HG03045 (cell line): ENCODE measurements around the gene RING1.

Experiments
- ATAC-seq: cut with Tn5 transposase; IDR thresholded peaks from one replicate; pipeline ENCODE4 v1.9.1; 2021; ENCODE audit warnings: mild to moderate bottlenecking, moderate library complexity; ENCODE audit not compliant: unreplicated experiment

Gene RING1

GRCh38 chr6:33237741-33238140, 29.4 kb downstream of the RING1 start:
- ATAC-seq: no peak

DNA sequence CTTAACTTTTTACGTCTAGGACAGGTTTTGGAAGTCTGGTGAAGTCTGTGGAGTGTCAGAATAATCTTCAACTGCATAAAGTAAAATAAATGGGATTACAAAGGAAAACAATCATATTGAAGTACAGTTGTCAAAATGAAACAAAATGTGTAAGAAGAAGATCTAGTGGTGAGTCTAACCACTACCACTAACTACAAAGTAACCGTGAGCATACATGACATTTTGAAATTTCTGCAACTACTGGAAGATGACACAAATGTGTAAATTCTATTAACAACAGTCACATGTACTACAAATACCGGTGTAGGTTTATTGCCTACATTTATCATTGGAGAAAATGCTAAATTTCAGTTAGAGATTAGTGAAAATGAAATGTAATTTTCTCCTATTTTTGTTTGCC, 33.7 kb downstream of the RING1 start:
- no peak for ATAC-seq

GRCh38 chr6:33243476-33243875, 35.2 kb downstream of the RING1 start:
- ATAC-seq: no peak

DNA sequence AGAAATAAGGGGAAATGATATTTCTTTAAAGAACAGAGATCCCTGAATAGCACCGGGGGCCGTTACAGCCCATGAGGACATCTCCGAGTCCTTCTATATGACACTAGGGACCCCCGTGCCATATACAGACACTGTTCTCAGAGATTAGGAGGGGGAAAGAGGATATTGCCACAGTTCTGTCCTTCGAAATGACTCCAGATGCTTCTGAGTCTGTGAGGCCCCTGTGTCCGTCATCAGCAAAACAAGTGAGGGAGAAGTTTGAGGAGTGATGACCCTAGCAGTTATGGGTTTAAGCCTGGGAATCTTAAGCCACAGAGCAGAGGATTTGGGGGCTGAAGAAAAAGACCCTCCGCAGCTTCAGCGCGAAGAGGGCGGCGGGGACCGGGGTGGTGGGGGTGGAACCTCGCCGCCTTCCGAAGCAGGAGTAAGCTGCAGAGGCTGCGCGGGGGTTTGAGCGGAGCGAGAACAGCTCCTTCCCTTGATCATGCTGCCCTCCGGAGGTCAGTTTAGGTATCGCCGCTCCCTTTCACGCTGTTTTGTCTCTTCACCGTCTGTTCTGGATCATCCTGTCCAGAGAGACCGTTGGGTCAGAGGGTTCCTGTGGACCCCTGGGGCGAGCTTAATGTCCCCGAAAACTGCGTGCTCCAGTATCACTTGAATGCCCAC, 39.8 kb downstream of the RING1 start:
- peak; percentile 39 for ATAC-seq

GRCh38 chr6:33248643-33248931, 40.3 kb downstream of the RING1 start:
- ATAC-seq: peak; percentile 14

DNA sequence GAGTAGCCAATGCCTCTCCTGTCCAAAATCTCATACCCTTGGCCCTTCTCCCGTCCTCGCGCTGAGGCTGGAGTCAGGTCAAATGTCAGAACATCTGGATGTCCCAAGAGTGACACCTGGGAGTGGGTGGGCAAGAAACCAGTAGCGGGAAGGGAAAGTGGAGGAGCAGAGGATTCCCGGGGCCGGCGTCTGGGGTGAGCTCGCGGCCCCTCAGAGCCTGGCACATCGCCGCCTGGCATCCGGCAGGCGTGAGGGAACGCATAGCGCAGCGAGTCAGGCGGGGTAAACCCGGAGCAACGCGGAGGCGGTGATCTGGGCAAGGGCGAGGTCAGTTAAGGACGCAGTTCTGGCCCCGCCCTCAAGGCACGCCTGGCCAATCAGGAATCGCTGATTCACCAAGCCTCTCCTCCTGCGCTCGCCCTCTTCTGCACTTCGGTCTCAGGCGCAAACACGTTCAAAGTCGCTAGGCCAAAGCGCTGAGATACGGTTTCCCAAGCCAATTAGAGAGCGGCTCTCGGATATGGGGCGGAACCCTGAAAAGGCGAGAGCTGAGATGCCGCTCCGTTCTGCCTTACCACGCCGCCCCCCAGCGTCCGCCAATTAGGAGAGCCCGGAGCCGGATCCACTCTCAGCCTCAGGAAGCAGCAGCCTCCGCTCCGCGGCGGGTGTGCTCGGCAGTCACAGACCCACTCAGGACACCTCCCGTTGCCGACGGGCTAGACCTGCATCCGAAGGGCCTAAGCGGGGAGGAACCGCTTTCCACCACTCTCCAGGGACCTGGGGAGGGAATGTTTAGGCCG, 40.8 kb downstream of the RING1 start:
- ATAC-seq: peak; percentile 90

DNA sequence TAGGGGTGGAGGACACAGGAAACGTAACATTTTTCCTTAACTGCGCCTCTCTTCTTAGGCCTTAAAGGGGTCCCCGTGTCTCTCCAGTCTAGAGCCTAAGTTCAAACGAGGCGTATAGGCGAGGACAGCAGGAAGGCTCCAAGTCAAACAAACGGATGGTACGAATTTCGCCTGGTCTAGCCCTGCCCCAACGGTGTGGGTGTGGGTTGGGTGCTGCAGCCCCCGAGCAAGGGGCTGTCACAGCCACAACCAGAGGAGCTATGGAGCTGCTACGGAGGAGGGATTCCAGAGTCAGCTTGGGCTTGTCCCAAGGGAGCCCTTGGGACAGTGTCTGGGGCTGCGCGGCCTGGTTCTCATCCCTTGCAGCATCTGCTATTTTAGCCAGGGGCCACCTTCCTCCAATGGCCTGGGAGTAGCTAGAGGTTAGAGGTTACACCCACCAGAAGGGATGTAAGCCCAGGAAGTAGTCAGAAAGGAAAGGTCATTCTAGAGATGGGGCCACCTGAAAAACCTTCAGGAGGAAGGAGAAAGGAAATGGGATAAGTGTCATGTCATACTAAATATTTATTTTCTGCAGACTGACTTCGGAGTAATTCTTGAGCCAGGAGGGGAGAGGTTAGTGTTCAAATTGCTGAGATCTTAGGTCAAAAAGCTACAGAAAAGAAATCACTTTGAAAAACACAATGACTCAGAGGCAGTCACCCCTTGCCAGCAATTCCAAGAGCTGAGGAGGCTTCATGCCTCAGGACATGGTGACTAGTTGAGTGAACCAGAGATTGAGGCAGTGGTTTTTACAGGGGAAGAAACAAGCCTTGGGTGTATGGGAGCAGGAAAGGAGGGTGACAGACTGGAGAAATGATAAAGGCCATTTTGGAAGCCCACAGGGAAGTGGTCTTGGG, 41.7 kb downstream of the RING1 start:
- no peak for ATAC-seq

DNA sequence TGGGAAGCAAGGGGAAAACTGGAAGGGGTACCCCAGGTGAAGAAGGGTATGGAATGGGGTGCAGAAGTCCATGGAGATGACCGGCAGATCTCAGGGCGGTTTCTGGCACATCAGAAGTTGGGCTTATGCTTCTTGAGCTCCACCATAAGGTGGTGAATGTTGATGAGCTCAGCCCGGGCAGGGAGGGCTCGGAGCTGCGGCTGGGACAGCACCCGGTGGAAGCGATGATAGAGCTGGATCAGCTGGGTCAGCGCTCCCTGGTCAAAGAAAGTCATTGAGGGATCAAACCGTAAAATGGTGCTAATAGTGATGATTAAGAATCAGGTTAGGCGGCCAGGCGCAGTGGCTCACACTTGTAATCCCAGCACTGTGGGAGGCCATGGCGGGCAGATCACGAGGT, 42.4 kb downstream of the RING1 start:
- no peak for ATAC-seq

DNA sequence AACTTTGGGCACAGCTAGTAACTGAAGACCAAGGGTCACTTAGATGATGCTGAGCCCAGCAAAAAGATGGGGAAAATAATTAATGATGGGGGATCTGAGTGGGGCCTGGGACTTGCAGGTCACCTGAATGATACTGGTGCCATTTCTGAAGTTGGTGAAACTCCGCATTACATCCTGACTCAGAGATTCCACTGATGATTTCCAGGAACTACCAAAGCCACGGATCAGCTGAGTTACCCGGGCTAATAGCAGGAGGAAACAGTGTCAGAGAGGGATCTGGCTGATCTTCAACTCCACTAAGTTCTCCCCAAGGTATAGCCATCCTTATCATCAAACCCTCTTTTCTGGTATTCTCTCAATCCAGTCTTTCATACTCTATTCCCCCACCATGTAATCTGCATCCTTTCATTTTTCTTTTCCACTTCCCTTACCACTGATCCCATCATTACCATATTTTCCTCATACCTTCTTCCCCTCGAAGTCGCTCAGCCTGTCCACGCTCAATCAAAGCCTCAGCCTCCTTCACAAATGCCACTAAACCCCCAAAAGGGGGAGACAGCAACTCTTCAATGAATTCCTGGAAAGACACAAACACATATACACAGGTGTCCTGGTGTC, 43.2 kb downstream of the RING1 start:
- no peak for ATAC-seq

DNA sequence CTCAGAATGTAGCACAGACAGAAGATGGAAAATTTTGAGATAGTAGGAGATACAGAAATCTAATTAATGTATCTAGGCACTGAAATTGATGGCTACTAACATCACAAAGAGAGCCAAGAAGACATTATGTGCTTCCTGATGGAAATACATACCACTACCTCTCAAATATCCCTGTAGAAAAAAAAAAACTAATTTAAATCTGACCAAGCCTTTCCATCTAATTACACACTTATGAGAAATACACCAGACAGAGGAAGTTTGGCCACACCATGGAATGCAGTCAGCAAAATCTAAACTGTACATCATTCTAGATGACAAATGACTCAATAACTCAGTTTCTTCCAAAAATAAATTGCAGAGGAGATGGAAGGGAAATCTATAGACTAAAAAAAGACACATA, 44.5 kb downstream of the RING1 start:
- ATAC-seq: no peak

DNA sequence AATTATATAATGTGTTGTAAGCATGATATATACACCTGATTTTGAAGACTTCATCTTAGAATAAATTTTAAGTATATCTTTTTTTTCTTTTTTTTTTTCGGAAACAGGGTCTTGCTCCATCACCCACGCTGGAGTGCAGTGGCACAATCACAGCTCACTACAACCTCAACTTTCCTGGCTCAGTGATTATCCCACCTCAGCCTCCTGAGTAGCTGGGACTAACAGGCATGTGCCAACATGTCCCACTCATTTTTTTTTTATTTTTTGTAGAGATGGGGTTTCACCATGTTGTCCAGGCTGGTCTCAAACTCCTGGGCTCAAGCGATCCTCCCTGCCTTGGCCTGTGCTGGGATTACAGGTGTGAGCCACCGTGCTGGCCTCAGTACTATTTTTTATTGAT, 46.3 kb downstream of the RING1 start:
- ATAC-seq: no peak

DNA sequence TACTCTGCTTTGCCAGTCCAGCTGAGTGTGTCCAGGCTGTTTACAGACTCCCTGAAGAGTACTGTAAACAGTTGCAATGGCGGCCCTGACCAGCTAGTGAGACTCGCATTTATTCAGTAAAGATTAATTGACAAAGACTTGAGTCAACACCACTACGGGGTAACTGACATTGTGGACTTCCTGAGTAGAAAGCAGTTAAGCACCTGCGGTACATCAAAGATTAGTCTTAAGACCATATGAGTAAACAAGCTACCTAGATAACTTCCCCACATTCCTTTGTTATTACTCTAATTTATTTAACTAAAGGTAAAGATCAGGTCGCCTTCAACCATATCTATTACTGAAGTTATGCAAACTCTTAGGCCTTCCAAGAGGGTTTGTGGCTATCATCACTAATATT, 50.7 kb downstream of the RING1 start:
- no peak for ATAC-seq
